Measurements from ENCODE around the gene ASPM. TPM values are rescaled to one million over a fixed set of nuclear protein-coding genes. Genes with fewer than 3 reads are reported as not detected.
"Not testable (repeated sequence)": the region's sequence is repeated elsewhere in the genome, so short reads cannot be mapped to it uniquely, and the experiment has no call there.

The ASPM gene
- polyA plus RNA-seq, 12 donors = 7.6 to 18.3 (median 14.3) TPM; not detected in 1

- no peak for DNase-seq
Measured at GRCh38 chr1:197081117-197081753, 65.2 kb downstream of the ASPM start.

GRCh38 chr1:197080323-197080722 is 66.1 kb downstream of the ASPM start:
- no peak for DNase-seq

- no peak for DNase-seq
Measured at GRCh38 chr1:197076585-197076984, 69.9 kb downstream of the ASPM start.

GRCh38 chr1:197073978-197074377 is 72.5 kb downstream of the ASPM start:
- DNase-seq = no peak

GRCh38 chr1:197067457-197067818 is 79.0 kb downstream of the ASPM start:
- DNase-seq = no peak

GRCh38 chr1:197066719-197067456 is 79.6 kb downstream of the ASPM start, which contains the start of gene F13B:
Gene F13B, minus strand, starts transcription at chr1:197067260. Its CDS starts 37 bp downstream, at chr1:197067223.
- no peak for DNase-seq

- no peak for DNase-seq
Measured at GRCh38 chr1:197066277-197066676, 80.2 kb downstream of the ASPM start.

- DNase-seq = no peak
Measured at GRCh38 chr1:197065559-197065958, 80.9 kb downstream of the ASPM start.

- no peak for DNase-seq
Measured at GRCh38 chr1:197063212-197063611, 83.3 kb downstream of the ASPM start.

- no peak for DNase-seq
Measured at GRCh38 chr1:197062692-197063091, 83.8 kb downstream of the ASPM start.

- no peak for DNase-seq
Measured at GRCh38 chr1:197049100-197049499, 97.4 kb downstream of the ASPM start.

GRCh38 chr1:197042676-197043341 is 103.7 kb downstream of the ASPM start:
- no peak for DNase-seq

GRCh38 chr1:197041486-197042353 is 104.7 kb downstream of the ASPM start:
- DNase-seq = no peak

GRCh38 chr1:197036861-197037260 is 109.6 kb downstream of the ASPM start:
- DNase-seq = no peak

GRCh38 chr1:197034631-197035339 is 111.7 kb downstream of the ASPM start:
- DNase-seq = not testable (repeated sequence)

Other genes with a start within 250 kb of the ASPM start
- under 1 TPM in 2 of 12 donors, not detected in 10; 0.23 to 0.74 TPM for gene CFHR2, start 202.9 kb downstream of the ASPM start, polyA plus RNA-seq (ENCODE audit: insufficient read length in 12 of 12)
- not detected for gene CFHR5, start 169.1 kb downstream of the ASPM start, polyA plus RNA-seq (ENCODE audit: insufficient read length in 12 of 12)
- gene F13B, start 79.4 kb downstream of the ASPM start, polyA plus RNA-seq (ENCODE audit: insufficient read length in 12 of 12) = 1 to 10 TPM in 1 of 12 donors, under 1 TPM in 2, not detected in 9; 0.12 to 1.1 (median 0.13) TPM
- gene ZBTB41, start 54.6 kb upstream of the ASPM start, polyA plus RNA-seq (ENCODE audit: insufficient read length in 12 of 12) = 10 to 100 TPM in 10 of 12 donors, 1 to 10 TPM in 1, not detected in 1; 9.4 to 16.9 (median 13.1) TPM
- under 1 TPM in 10 of 12 donors, not detected in 2; 0.08 to 0.70 (median 0.35) TPM for gene CRB1, start 121.6 kb upstream of the ASPM start, polyA plus RNA-seq (ENCODE audit: insufficient read length in 12 of 12)

Data from muscle of arm (tissue), 12 donors.